Measurements from ENCODE around the gene RAB6B.

RAB6B gene

GRCh38 chr3:133775835-133776234, 119.8 kb downstream of the RAB6B start:
- H3K4me3 ChIP-seq (ENCODE audit: low read depth, low read length), result no peak overlapping the region
- TF ChIP-seq, protein P1, sequence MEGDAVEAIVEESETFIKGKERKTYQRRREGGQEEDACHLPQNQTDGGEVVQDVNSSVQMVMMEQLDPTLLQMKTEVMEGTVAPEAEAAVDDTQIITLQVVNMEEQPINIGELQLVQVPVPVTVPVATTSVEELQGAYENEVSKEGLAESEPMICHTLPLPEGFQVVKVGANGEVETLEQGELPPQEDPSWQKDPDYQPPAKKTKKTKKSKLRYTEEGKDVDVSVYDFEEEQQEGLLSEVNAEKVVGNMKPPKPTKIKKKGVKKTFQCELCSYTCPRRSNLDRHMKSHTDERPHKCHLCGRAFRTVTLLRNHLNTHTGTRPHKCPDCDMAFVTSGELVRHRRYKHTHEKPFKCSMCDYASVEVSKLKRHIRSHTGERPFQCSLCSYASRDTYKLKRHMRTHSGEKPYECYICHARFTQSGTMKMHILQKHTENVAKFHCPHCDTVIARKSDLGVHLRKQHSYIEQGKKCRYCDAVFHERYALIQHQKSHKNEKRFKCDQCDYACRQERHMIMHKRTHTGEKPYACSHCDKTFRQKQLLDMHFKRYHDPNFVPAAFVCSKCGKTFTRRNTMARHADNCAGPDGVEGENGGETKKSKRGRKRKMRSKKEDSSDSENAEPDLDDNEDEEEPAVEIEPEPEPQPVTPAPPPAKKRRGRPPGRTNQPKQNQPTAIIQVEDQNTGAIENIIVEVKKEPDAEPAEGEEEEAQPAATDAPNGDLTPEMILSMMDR (IDR thresholded peaks at IDR 0.05; ENCODE audit: low read depth, low read length, missing control alignments), result no peak
- DNase-seq (ENCODE audit: low read depth), result no peak

- TF ChIP-seq, protein P1 (IDR thresholded peaks at IDR 0.05; ENCODE audit: low read depth, low read length, missing control alignments), result no peak
- no peak for DNase-seq (ENCODE audit: low read depth)
- no peak overlapping the region for H3K4me3 ChIP-seq (ENCODE audit: low read depth, low read length)
Measured at GRCh38 chr3:133775309-133775708, 120.4 kb downstream of the RAB6B start.
